H1 (cell line): Measurements from ENCODE around the gene RAD51B. TPM values are rescaled to one million over a fixed set of nuclear protein-coding genes. Genes with fewer than 3 reads are reported as not detected.

Experiments used
- CTCF ChIA-PET: fragments of 300-600 bp; sonication (Branson Sonifier 250); formaldehyde crosslinking; loops from one replicate; lab custom pipeline; 2021; ENCODE audit not compliant: partially characterized antibody; lab: Charles Lee
- POLR2A ChIA-PET: fragments of 300-600 bp; sonication (Branson Sonifier 250); formaldehyde crosslinking; loops from one replicate; lab custom pipeline; 2021; ENCODE audit warnings: inconsistent platforms; ENCODE audit not compliant: partially characterized antibody; lab: Charles Lee
- DNase-seq, 2 experiments: peaks; one replicate each; pipeline versions ENCODE4 v3.0.0 to v3.0.0-alpha.2; 2010 to 2022; ENCODE audit warnings: low spot score in 2 of 2, low read depth in 1 of 2, mixed read lengths in 1 of 2
- FAIRE-seq: peaks from 2 replicates; lab custom pipeline; 2011; peaks lifted over from hg19 to GRCh38; lab: Jason Lieb, UNC
- H2AFZ ChIP-seq: 2 replicates; pipeline ENCODE4 v1.8.1; 2012; ENCODE audit warnings: low read length, inconsistent platforms
- H2AK5ac ChIP-seq: 2 replicates; pipeline ENCODE4 v1.6.1; 2013; ENCODE audit warnings: low read depth, low read length
- H2BK120ac ChIP-seq: replicated peaks from 2 replicates; pipeline ENCODE3; 2013; ENCODE audit warnings: low read depth, low read length, inconsistent platforms
- H2BK12ac ChIP-seq: 2 replicates; pipeline ENCODE4 v1.6.1; 2013; ENCODE audit warnings: low read depth, low read length
- H2BK15ac ChIP-seq: 2 replicates; pipeline ENCODE4 v1.6.1; 2013; ENCODE audit warnings: low read length
- H2BK20ac ChIP-seq: 2 replicates; pipeline ENCODE4 v1.6.1; 2013; ENCODE audit warnings: low read length
- H2BK5ac ChIP-seq: 2 replicates; pipeline ENCODE4 v1.6.1; 2013; ENCODE audit warnings: low read depth, low read length
- H3K14ac ChIP-seq: 2 replicates; pipeline ENCODE4 v1.6.1; 2013; ENCODE audit warnings: inconsistent platforms; ENCODE audit not compliant: insufficient read length
- H3K18ac ChIP-seq: 2 replicates; pipeline ENCODE4 v1.6.1; 2013; ENCODE audit warnings: low read length; ENCODE audit errors: extremely low read depth
- H3K23ac ChIP-seq: 2 replicates; pipeline ENCODE4 v1.6.1; 2013; ENCODE audit warnings: inconsistent platforms; ENCODE audit not compliant: insufficient read length
- H3K23me2 ChIP-seq: 2 replicates; pipeline ENCODE4 v1.6.1; 2013; ENCODE audit warnings: low read depth, low read length
- H3K27ac ChIP-seq: 2 replicates; pipeline ENCODE4 v1.6.1; 2011; ENCODE audit warnings: low read depth, low read length, inconsistent platforms
- H3K27me3 ChIP-seq, 4 experiments: replicated peaks in 1 of 4; 1 replicate in 1 of 4; 2 replicates in 3 of 4; pipeline versions ENCODE4 v1.6.1 to v1.8.1; 2011 to 2013; ENCODE audit warnings: low read length in 3 of 4, mild to moderate bottlenecking in 3 of 4, inconsistent platforms in 2 of 4, mixed read lengths in 2 of 4, moderate library complexity in 1 of 4; ENCODE audit not compliant: control insufficient read depth in 3 of 4, insufficient read depth in 3 of 4; ENCODE audit errors: extremely low read depth in 1 of 4
- H3K36me3 ChIP-seq, 4 experiments: 2 replicates each; pipeline versions ENCODE4 v1.6.1 to v1.8.1; 2011 to 2013; ENCODE audit warnings: mild to moderate bottlenecking in 4 of 4, low read length in 3 of 4, moderate library complexity in 2 of 4, control low read depth in 1 of 4, inconsistent platforms in 1 of 4; ENCODE audit not compliant: insufficient read depth in 4 of 4, control insufficient read depth in 2 of 4
- H3K4ac ChIP-seq: replicated peaks from 2 replicates; pipeline ENCODE3; 2013; ENCODE audit warnings: low read length, low read depth, mixed read lengths, inconsistent platforms; ENCODE audit not compliant: insufficient read length
- H3K4me1 ChIP-seq, 4 experiments: replicated peaks in 1 of 4; 1 replicate in 1 of 4; 2 replicates in 3 of 4; pipeline versions ENCODE4 v1.6.1 to v1.8.1; 2011 to 2013; ENCODE audit warnings: low read length in 3 of 4, inconsistent platforms in 2 of 4, mixed read lengths in 1 of 4; ENCODE audit not compliant: insufficient read depth in 4 of 4, control insufficient read depth in 3 of 4
- H3K4me2 ChIP-seq, 2 experiments: 2 replicates each; pipeline versions ENCODE4 v1.6.1 to v1.8.1; 2011 to 2013; ENCODE audit warnings: low read depth in 2 of 2, low read length in 2 of 2, control low read depth in 1 of 2, inconsistent platforms in 1 of 2, mild to moderate bottlenecking in 1 of 2; ENCODE audit not compliant: insufficient read depth in 1 of 2
- H3K4me3 ChIP-seq, 4 experiments: fragments of 200-600, 300-600 bp in 1 of 4; sonication (generic), shearing (Covaris generic), sonication (Bioruptor Twin) in 1 of 4; 2 replicates each; pipeline versions ENCODE4 v1.5.1 to v1.8.1; 2011 to 2016; ENCODE audit warnings: low read length in 4 of 4, low read depth in 3 of 4, control low read depth in 2 of 4, inconsistent platforms in 2 of 4, mild to moderate bottlenecking in 2 of 4, mixed read lengths in 1 of 4, moderate library complexity in 1 of 4; ENCODE audit not compliant: insufficient read depth in 2 of 4; ENCODE audit errors: extremely low read depth in 1 of 4
- H3K56ac ChIP-seq: replicated peaks from 2 replicates; pipeline ENCODE3; 2013; ENCODE audit warnings: low read depth, mild to moderate bottlenecking, mixed read lengths, low read length, inconsistent platforms; ENCODE audit not compliant: insufficient read length
- H3K79me1 ChIP-seq: 2 replicates; pipeline ENCODE4 v1.6.1; 2013; ENCODE audit warnings: low read depth, low read length, control low read depth
- H3K79me2 ChIP-seq, 2 experiments: 2 replicates each; pipeline versions ENCODE4 v1.6.1 to v1.8.1; 2012 to 2013; ENCODE audit warnings: low read length in 2 of 2, mild to moderate bottlenecking in 2 of 2, inconsistent platforms in 1 of 2; ENCODE audit not compliant: insufficient read depth in 2 of 2, control insufficient read depth in 1 of 2
- H3K9ac ChIP-seq, 4 experiments: replicated peaks in 1 of 4; 1 replicate in 1 of 4; 2 replicates in 3 of 4; pipeline versions ENCODE4 v1.6.1 to v1.8.1; 2011 to 2013; ENCODE audit warnings: low read depth in 3 of 4, low read length in 3 of 4, control low read depth in 2 of 4, mild to moderate bottlenecking in 2 of 4, moderate library complexity in 2 of 4, inconsistent platforms in 1 of 4; ENCODE audit errors: extremely low read depth in 1 of 4
- H3K9me3 ChIP-seq, 2 experiments: 2 replicates each; pipeline versions ENCODE4 v1.6.1 to v1.8.1; 2012 to 2013; ENCODE audit warnings: mild to moderate bottlenecking in 2 of 2, moderate library complexity in 2 of 2, control low read depth in 1 of 2, inconsistent platforms in 1 of 2, low read depth in 1 of 2, low read length in 1 of 2, mixed read lengths in 1 of 2; ENCODE audit not compliant: insufficient read depth in 2 of 2
- H4K20me1 ChIP-seq, 2 experiments: replicated peaks in 1 of 2; 2 replicates each; pipeline versions ENCODE3 to v1.8.1; 2011 to 2013; ENCODE audit warnings: inconsistent platforms in 2 of 2, low read length in 2 of 2, mild to moderate bottlenecking in 1 of 2; ENCODE audit not compliant: insufficient read depth in 2 of 2, control insufficient read depth in 1 of 2
- H4K5ac ChIP-seq: 2 replicates; pipeline ENCODE4 v1.6.1; 2013; ENCODE audit warnings: low read length, low read depth, mixed read lengths, inconsistent platforms; ENCODE audit not compliant: insufficient read length
- H4K8ac ChIP-seq: 2 replicates; pipeline ENCODE4 v1.8.0; 2013; ENCODE audit warnings: mild to moderate bottlenecking, moderate library complexity, low read length, inconsistent platforms; ENCODE audit not compliant: insufficient read depth; ENCODE audit errors: extremely low read depth
- H4K91ac ChIP-seq: replicated peaks from 2 replicates; pipeline ENCODE3; 2013; ENCODE audit warnings: low read length, mixed read lengths, inconsistent platforms; ENCODE audit not compliant: insufficient read length
- CHD2 ChIP-seq: IDR thresholded peaks from 2 replicates; pipeline ENCODE4 v1.6.1; 2012; ENCODE audit warnings: low read length, improper control_type of control experiment
- EP300 ChIP-seq, 2 experiments: IDR thresholded peaks; 1 replicate in 1 of 2; 2 replicates in 1 of 2; pipeline ENCODE4 v1.6.1; 2011 to 2012; ENCODE audit warnings: low read depth in 2 of 2, low read length in 2 of 2, mild to moderate bottlenecking in 2 of 2, borderline replicate concordance in 1 of 2, inconsistent platforms in 1 of 2, moderate library complexity in 1 of 2
- HDAC6 ChIP-seq: IDR thresholded peaks from one replicate; pipeline ENCODE4 v1.7.1; 2012; ENCODE audit warnings: low read depth, mild to moderate bottlenecking, inconsistent platforms, low read length, moderate library complexity
- JUND ChIP-seq: IDR thresholded peaks from 2 replicates; pipeline ENCODE4 v1.6.1; 2011; ENCODE audit warnings: mild to moderate bottlenecking, improper control_type of control experiment, low read length
- PHF8 ChIP-seq: fragments of 200-600 bp; sonication (generic); conservative IDR thresholded peaks from 2 replicates; pipeline ENCODE4 v1.7.1; 2012; ENCODE audit warnings: low read depth, mild to moderate bottlenecking, inconsistent platforms, low read length, moderate library complexity
- POLR2A ChIP-seq, 2 experiments: IDR thresholded peaks; 1 replicate in 1 of 2; 2 replicates in 1 of 2; pipeline ENCODE4 v1.6.1; 2011; ENCODE audit warnings: low read depth in 2 of 2, low read length in 2 of 2, mild to moderate bottlenecking in 2 of 2; ENCODE audit errors: control extremely low read depth in 1 of 2
- SAP30 ChIP-seq: fragments of 300-600 bp; sonication (generic); IDR thresholded peaks from 2 replicates; pipeline ENCODE4 v1.7.1; 2012; ENCODE audit warnings: low read length, moderate library complexity, mild to moderate bottlenecking, inconsistent platforms; ENCODE audit not compliant: insufficient read depth, insufficient replicate concordance
- YY1 ChIP-seq: IDR thresholded peaks from 2 replicates; pipeline ENCODE4 v1.6.1; 2011; ENCODE audit warnings: low read depth, mild to moderate bottlenecking, low read length
- WGBS, 2 experiments: shearing (Covaris generic) in 1 of 2; methylation state at CpG; one replicate each; pipeline versions ENCODE4 v1.1.6 to v1.1.7; 2013 to 2015; ENCODE audit warnings: low lambda C conversion rate in 2 of 2, mixed read lengths in 2 of 2, inconsistent platforms in 1 of 2, low coverage in 1 of 2, missing lambda C conversion rate in 1 of 2; ENCODE audit not compliant: insufficient replicate concordance in 2 of 2, insufficient coverage in 1 of 2, insufficient read length in 1 of 2; ENCODE audit errors: extremely low coverage in 1 of 2, missing lambda C conversion rate in 1 of 2; 5-methylcytosine and 5-hydroxymethylcytosine counted together
- polyA plus RNA-seq, 7 experiments: library from polyadenylated mRNA; depleted of rRNA in 3 of 7; stranded (reverse) in 5 of 7; unstranded in 2 of 7; fragments of >200 nt in 5 of 7; fragments of 200-250 nt in 2 of 7; gene quantifications; 1 replicate in 5 of 7; 2 replicates in 1 of 7; 4 replicates in 1 of 7; pipeline versions ENCODE4 v1.2.1 to v1.2.3, GENCODE V29; 2011 to 2013; ENCODE audit warnings: missing spikeins in 2 of 7, mixed read lengths in 2 of 7
- total RNA-seq: library from RNA; stranded (reverse); fragmentation: NEBNext Ultra II Directional; extraction: Animal tissue kit (Norgen Biotek cat#: 25700); gene quantifications from 2 replicates; pipeline ENCODE4 v1.2.1, GENCODE V29; 2021
- TF ChIP-seq, protein P1 (sequence below): IDR thresholded peaks from 2 replicates; pipeline ENCODE4 v1.6.1; 2012; ENCODE audit warnings: inconsistent platforms
- TF ChIP-seq, protein P2 (sequence below): IDR thresholded peaks from 2 replicates; pipeline ENCODE4 v1.6.1; 2012; ENCODE audit warnings: inconsistent platforms
- TF ChIP-seq, protein P3 (sequence below), 3 experiments: IDR thresholded peaks; 1 replicate in 2 of 3; 2 replicates in 1 of 3; pipeline versions ENCODE4 v1.5.1 to v1.6.1; 2011; ENCODE audit warnings: low read length in 3 of 3, mild to moderate bottlenecking in 3 of 3, inconsistent platforms in 2 of 3, low read depth in 1 of 3, moderate library complexity in 1 of 3; ENCODE audit not compliant: insufficient read depth in 1 of 3; ENCODE audit errors: control extremely low read depth in 1 of 3

Gene RAD51B
- total and polyA plus RNA-seq, 2 of the 8 experiments (the other 6 are each of a cell fraction or from before 2014, with no cell fraction given) = 3.9 to 14.9 TPM

DNA sequence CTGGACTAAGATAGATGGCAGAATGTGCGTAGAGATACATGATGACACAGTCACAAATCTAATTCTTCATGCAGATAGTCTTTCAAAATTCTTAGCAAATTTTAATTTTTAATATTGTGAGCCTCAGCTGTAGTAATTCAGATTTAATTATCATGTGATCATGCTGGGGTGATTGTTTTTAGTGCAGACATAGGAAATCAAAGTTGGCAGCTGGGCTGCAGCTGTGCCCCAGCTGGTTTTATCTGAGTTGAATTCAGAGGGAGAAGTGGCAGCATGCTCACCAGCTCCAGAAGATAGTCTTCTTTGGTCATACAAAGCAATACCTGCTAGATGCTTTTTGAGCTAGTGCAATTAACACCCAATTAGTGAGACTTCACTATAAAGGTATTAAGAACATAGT, 292.9 kb downstream of the RAD51B start:
- H4K20me1 ChIP-seq = no peaks in the 10 kb centered on the region
- H3K79me1 ChIP-seq = no peaks in the 10 kb centered on the region
- no peaks in the 10 kb centered on the region for H3K4me1 ChIP-seq
- no peak overlapping the region for H4K91ac ChIP-seq
- 100% methylated on average over 1 of the region's 1 CpG; no CpG with 5 or more reads in 1 of the 2 experiments for WGBS, 2 experiments
- H2AK5ac ChIP-seq = no peak overlapping the region
- H3K4me3 ChIP-seq = no peak overlapping the region
- TF ChIP-seq HDAC6 (no peak), SAP30 (no peak), YY1 (no peak), PHF8 (no peak), EP300 (IDR thresholded peaks at IDR 0.05; ENCODE audit: borderline replicate concordance in 1 of 2, low read depth in 2 of 2, low read length in 2 of 2) (no peak), JUND (no peak), CHD2 (no peak), POLR2A (IDR thresholded peaks at IDR 0.05; ENCODE audit: control extremely low read depth in 1 of 2, low read depth in 2 of 2, low read length in 2 of 2) (no peak)
- TF ChIP-seq, protein P1, sequence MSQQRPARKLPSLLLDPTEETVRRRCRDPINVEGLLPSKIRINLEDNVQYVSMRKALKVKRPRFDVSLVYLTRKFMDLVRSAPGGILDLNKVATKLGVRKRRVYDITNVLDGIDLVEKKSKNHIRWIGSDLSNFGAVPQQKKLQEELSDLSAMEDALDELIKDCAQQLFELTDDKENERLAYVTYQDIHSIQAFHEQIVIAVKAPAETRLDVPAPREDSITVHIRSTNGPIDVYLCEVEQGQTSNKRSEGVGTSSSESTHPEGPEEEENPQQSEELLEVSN = no peak
- TF ChIP-seq, protein P2, sequence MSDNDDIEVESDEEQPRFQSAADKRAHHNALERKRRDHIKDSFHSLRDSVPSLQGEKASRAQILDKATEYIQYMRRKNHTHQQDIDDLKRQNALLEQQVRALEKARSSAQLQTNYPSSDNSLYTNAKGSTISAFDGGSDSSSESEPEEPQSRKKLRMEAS = no peak
- TF ChIP-seq, protein P3, sequence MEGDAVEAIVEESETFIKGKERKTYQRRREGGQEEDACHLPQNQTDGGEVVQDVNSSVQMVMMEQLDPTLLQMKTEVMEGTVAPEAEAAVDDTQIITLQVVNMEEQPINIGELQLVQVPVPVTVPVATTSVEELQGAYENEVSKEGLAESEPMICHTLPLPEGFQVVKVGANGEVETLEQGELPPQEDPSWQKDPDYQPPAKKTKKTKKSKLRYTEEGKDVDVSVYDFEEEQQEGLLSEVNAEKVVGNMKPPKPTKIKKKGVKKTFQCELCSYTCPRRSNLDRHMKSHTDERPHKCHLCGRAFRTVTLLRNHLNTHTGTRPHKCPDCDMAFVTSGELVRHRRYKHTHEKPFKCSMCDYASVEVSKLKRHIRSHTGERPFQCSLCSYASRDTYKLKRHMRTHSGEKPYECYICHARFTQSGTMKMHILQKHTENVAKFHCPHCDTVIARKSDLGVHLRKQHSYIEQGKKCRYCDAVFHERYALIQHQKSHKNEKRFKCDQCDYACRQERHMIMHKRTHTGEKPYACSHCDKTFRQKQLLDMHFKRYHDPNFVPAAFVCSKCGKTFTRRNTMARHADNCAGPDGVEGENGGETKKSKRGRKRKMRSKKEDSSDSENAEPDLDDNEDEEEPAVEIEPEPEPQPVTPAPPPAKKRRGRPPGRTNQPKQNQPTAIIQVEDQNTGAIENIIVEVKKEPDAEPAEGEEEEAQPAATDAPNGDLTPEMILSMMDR (IDR thresholded peaks at IDR 0.05; ENCODE audit: control extremely low read depth in 1 of 3, insufficient read depth in 1 of 3, low read depth in 1 of 3, low read length in 3 of 3) = no peak
- no peak overlapping the region for H4K5ac ChIP-seq
- no peak overlapping the region for H3K4me2 ChIP-seq
- no peaks in the 10 kb centered on the region for H3K79me2 ChIP-seq
- no peak overlapping the region for H3K14ac ChIP-seq
- H4K8ac ChIP-seq = no peak overlapping the region
- no peak overlapping the region for H2AFZ ChIP-seq
- no peak overlapping the region for H3K23ac ChIP-seq
- H2BK120ac ChIP-seq = no peak overlapping the region
- ChIA-PET POLR2A (no interaction called here), CTCF (interaction anchor here (0.6 to 1.2 kb wide), 3 partner anchors 11 to 732 kb away, joined by 3 to 4 read pairs (median 3); no protein-coding TSS in a partner anchor)
- no peaks in the 10 kb centered on the region for H3K23me2 ChIP-seq
- H3K9me3 ChIP-seq = no peaks in the 10 kb centered on the region
- no peak for FAIRE-seq
- no peak overlapping the region for H3K56ac ChIP-seq
- no peak for DNase-seq
- H2BK5ac ChIP-seq = no peak overlapping the region
- H2BK15ac ChIP-seq = no peak overlapping the region
- no peak overlapping the region for H2BK20ac ChIP-seq
- H3K27ac ChIP-seq = no peak overlapping the region
- H3K9ac ChIP-seq = peak overlapping the region in 1 of 4 experiments; percentile 34; a peak in 1 of 7 replicates
- no peak overlapping the region for H3K18ac ChIP-seq
- H3K36me3 ChIP-seq = no peaks in the 10 kb centered on the region
- H3K27me3 ChIP-seq = no peaks in the 10 kb centered on the region
- H3K4ac ChIP-seq = no peak overlapping the region
- H2BK12ac ChIP-seq = no peak overlapping the region
